Left forelimb (tissue), 1 donor: ENCODE data around the gene ZNF385B.

Source experiments
- DNase-seq: peaks from one replicate; pipeline ENCODE4 v3.0.0-alpha.2; 2018; ENCODE audit warnings: low spot score

Gene ZNF385B

DNA sequence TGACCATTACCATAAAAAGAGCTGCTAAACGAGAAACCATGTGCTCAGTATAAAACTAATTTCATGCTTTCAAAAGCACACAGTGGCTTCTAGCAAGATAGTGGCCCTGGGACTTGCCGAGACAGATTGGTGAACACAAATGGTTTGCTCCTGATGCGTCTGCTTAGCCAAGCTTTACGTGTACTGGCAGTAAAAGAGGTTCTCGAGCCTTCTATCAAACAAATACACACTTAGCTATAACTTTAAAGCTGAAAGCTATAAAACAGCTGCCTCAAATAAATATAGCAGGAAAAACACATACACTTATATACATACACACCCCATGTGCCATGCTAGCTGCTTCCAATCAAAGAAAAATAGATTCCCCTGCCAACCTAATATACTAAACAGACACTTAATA lies 117.0 kb downstream of the ZNF385B start:
- DNase-seq, result no peak

DNA sequence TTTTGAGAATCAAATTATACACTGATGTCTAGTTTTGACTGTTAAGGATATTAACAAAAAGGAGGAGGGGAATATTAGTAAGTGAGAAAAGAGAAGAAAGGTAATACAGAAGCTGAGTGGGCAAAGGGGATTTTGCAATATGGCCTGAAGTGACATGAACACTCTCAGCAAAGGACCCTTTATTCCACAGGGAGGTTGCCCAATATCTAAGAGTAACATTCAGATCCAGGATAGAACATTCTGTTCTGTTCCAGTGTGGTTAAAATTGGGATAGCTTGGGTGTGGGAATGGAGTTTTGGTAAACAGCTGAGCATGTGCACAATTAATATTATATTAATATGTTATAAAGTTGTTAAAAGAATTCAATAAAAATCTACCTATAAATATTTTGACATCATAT lies 120.1 kb downstream of the ZNF385B start:
- no peak for DNase-seq

DNA sequence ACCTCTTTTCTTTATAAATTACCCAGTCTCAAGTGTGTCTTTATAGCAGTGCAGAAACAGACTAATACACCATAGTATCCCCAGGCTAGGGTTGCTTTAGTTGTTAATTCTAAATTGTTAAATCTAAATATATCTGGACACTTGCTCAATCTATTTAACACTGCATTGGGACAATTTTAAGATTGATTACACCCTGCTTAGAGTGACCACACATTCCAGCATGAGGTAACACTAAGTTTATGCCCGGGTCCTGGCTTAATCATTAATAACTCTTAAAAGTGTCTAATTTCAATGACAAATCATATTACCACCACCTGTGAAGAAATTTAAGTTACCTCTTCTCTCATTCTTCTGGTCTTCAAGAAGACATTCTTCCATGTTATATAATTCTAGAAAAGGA lies 131.4 kb downstream of the ZNF385B start:
- no peak for DNase-seq

DNA sequence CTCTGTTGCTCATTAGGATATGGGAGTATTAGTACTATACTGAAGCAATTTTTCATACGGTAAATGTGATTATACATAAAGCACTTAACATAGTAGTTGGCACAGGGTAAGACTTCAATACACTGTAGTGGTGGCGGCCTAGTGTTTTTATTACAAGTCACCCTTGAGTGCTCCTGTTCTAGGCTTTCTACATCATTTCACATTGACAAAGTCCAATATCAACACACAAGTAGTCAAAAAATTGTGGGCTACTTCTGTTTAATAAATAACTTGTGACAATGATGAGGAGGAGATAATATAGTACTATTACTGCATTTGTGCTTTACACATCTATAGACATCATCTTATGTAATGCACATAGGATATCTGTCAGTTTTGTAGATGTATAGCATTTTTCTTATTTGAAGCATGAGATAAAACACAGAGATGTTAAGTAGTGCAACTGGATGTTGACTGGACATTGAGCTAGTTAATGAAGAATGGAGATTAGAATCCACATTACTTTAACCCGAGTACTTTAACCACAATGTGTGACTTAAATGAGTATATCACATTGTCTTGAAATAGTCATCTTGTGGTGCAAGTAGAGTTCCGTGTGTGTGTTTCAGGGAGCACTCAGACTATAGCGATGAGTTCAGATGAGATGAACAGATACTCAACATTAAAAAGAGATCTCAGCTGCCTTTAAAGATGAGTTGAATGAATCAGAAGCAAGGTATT lies 134.8 kb downstream of the ZNF385B start:
- DNase-seq, result no peak

DNA sequence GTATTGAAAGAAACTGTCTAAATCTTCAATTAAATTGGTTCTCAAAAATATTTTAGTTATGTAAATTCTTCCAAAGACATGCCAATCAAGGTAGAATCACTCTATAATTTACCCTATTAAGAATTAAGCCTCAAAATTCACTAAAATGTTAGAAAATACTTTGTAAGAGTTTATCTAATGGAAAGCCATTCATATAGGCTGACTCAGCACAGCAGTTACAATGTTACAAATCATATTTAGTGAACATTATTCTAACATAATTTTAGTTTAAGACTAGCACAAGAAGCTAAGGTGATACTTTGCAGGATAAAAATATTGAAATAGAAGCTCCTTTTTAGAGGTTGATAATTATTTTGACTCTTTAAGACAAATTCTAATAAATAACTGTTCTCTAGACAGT lies 137.0 kb downstream of the ZNF385B start:
- DNase-seq, result no peak

DNA sequence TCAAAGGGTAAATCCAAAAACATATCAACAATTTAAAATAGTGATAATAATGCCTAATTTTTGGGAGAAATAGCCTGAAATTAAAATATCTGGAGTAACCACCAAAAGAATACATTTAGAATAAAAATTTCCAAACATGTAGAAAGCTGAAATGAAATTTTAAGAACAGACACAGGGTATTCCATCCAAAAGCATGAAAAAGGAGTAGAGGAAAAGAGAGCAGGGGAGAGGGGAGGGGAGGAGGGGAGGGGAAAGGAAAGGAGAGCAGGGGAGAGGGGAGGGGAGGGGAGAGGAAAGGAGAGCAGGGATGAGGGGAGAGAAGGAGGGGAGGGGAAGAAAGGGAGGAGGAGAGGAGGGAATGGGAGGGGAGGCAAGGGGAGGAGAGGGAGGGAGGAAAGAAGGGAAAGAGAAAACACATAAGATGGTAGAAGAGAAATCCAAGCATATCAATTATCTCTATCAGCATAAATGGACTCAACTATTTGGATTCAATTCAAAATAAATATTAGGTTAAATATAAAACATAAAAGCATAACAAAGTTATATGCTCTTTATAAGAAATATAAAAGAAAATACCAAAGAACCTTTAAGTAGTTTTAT lies 141.1 kb downstream of the ZNF385B start:
- no peak for DNase-seq

DNA sequence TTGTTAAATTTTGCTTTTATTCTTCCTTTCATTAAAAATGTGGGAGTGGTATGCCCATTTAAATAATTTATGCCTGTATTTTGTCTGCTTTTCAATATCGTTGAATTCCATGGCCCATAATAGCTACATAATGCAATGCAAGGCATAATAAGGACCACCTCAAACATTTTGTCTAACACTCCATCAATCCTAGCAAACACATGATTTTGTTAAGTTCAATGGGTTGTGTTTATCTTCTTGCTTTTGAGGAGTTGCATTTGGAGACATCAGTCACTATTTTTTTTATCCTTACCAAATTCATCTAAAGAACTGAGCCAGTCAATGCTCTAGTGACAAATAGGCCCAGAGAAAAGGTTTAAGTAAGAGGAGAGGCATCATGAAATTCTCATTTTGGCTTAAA lies 145.5 kb downstream of the ZNF385B start:
- DNase-seq, result no peak

DNA sequence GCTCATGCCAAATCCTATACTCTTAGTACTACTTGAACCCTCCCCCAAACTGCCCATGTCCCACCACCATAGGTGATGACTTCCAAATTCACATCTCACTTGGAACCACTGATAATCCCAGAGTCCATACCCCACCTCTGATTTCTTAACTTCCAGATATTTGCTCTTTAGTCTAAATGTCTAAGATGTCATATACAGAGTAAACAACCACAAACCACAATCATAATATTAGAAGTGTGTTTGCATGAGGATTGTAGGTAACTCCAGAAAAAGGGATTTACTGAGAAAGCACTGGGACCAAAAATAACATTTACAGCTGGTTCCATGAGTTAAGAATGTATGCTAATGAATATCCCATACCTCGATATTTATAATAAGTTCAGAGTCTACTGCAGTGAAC lies 146.2 kb downstream of the ZNF385B start:
- no peak for DNase-seq

DNA sequence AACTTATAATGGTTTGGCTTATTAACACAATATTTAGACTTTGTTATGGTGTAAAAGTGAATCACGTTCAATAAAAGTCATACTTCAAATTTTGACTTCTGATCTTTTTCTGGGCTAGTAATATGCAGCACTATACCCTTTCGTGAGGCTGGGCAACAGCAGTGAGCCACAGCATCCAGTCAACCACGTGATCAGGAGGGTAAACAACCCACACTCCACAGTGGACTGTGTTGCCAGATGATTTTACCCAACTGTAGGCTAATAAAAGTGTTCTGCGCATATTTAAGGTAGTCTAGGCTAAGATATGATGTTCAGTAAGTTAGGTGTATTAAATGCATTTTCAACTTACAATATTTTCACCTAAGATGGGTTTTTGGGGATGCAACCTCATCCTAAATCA lies 148.6 kb downstream of the ZNF385B start:
- no peak for DNase-seq

DNA sequence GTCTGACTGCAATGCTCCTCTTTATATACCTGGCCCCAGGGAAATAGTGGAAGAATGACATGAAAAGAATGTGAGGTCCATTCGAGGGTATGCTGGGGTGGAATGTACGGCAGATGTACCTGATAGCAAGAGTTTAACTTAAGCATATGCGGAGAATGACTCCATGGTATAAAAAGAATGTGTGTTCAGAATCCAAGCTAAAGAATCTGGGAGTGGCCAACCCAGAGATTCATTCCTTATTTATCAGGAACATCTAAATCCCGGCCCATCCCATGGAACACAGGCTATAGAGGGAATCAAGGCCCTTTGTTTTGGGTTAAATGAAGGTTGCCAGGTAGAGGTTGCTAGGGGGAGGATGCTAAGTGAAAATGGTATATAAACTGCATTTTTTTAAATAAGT lies 150.0 kb downstream of the ZNF385B start:
- no peak for DNase-seq

GRCh38 chr2:179703702-179704101 lies 157.7 kb downstream of the ZNF385B start:
- DNase-seq, result no peak

- DNase-seq, result no peak
Observed at GRCh38 chr2:179702912-179703311, 158.5 kb downstream of the ZNF385B start.

GRCh38 chr2:179701524-179702110 lies 159.8 kb downstream of the ZNF385B start:
- no peak for DNase-seq

DNA sequence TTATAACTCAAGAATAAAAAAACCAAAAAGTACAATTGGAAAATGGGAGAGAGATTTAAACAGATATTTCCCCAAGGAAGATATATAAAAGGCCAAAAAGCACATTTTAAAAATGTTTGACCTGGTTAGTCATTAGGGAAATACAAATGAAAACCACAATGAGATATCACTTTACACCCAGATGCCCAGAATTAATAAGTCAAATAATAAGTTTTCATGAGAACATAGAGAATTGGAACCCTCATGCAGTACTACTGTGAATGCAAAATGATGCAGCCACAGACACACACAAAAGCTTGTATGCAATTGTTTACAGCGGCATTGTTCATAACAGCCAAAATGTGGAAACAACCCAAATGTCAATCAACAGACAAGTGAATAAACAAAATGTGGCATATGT lies 165.9 kb downstream of the ZNF385B start:
- no peak for DNase-seq

DNA sequence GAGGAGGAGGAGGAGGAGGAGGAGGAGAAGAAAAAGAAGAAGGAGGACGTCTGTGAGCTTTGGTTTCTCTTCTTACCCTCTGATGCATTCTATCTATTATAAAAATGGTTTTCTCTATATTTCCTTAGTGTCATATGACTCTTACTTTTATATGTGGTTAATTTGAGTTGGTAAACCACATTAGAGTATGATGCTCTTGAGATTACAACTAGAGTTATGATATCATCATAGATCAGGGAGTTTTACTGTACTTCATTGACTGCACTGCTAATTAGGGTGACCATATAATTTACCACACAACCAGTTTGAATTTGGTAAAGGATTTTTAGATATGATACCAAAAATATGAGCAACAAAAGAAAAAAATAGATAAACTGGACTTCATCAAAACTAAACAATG lies 166.4 kb downstream of the ZNF385B start:
- DNase-seq, result no peak

DNA sequence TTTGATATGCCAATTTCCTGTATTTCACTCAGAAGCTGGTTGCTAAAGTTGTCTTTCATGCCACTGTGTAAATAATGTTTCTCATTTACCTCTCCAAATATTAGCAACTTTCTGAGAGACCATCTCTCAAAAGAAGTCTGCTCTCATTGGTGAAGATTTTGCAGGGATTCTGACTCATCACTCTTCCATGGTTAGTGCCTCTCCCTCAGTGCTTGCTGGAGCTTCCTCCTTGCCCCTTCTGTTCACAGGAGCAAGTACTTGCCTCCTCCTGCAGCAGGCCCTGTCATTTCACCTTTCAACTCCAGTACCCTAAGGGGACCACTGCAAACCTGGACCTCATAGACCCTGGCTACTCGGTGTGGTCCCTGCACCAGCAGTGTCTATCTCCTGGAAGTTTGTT lies 168.8 kb downstream of the ZNF385B start:
- DNase-seq, result no peak

DNA sequence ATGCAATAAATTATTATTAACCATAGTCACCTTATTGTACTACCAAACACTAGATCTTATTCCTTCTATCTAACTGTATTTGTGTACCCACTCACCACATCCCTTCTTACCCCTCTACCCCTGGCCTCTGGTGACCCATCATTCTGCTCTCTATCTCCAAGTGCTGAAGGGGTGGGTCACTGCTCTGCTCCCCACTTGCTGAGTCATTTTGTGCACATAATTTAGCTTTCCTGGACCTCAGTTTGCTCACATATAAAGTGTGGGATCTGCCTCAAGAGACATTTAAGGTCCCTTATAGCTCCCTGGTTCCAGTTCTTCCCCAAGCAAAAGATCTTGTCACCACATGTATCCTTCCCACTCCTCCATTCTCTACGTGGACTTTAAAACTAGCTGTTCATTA lies 169.4 kb downstream of the ZNF385B start:
- no peak for DNase-seq

- DNase-seq, result no peak
Observed at GRCh38 chr2:179691235-179691634, 170.2 kb downstream of the ZNF385B start.

DNA sequence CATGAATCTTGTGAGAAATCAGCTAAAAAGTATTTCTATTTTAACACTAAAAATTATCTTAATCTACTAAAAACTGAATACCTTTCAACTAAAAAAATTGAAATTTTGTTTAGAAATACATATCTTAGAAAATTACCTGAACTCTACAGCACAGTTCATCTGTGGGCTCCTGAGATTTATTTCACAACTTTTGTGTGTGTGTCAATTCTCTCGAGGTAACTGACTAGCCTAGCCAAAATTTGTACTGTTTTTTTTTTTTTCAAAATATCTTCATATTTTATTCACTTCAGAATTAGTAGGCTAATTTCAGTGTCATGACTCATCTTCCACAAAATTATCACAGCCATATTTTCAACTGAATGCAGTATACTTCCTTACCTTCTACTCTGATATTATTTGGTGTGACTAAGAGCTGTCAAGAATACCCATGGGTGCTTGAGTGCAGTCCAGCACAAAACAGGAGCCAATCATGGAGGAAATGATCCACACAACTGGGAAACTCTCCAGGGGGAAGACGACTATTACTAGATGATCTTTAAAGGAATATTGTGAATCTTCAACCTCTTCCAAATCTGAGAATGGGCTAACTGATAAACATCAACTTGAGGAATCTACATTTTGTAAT lies 174.6 kb downstream of the ZNF385B start:
- DNase-seq, result no peak

DNA sequence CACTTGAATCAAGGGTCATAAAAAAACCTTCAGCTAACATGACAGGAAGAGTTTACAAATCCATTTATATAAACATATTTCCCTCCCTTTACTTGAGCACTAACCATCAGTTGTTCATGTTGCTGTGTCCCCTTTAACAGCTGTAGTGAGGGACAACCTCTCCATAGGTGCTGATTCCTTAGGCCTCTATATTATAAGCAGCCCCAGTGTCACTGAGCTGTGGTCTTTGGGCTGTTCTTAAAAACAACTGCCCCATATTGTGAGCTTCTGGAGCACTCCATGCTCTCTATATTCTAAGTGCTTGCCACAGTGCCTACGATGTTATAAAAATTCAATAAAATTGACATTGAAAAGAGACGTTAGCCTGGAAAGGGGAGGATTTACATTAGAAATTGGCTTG lies 175.3 kb downstream of the ZNF385B start:
- no peak for DNase-seq

GRCh38 chr2:179685146-179685545 lies 176.3 kb downstream of the ZNF385B start:
- DNase-seq, result no peak

DNA sequence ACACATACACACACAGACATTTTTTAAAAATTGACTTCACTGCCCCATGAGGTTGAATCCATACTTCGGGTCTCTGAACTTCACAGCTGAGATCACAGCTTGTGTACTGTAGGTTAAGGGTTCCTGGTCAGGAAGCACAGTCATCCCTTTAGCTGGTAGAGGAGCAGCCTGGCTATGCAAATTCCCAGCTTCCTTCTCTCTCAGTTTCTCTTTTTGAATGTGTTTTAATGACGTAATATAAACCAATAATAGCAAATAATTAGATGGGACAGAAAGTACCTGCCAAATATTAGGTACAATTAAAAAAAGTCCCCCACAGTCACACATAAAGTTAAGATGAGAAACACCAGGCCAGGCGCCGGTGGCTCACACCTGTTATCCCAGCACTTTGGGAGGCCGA lies 178.7 kb downstream of the ZNF385B start:
- DNase-seq, result no peak

DNA sequence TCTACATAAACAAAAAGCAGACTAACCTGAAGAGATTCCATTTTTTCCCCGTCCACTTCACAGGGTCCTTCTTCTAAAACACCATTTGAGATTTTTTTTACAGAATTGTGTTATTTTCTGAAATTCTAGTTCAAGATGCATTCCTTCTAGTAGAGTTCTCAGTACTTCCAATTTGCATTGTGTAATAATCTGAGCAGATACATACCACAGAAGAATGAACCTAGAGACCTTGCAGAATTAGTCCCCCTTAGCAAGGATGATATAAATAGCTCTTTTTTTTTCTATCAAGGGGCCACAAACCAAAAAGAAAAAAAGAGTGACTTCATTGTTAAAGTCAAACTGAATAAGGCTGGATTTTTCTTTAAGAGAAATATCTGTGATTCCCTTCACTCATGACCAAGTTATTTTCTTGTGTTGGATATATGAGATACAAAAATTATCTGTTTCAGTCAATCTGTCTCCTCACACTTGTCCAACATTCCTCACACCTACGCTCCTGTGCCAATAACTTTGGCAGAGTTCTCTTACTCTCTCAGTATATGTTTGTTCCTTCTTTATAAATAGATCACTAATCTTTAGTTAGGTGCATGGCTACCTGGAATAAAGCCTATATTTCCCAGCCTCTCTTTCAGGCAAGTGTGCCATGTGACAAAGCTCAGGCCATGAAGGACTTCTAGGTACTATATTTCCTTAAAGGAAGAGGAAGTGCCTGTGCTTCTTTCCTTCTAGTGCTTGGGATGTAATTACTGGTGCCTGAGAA lies 183.5 kb downstream of the ZNF385B start:
- DNase-seq, result no peak
